ENCODE data around the gene WDR18. TPM values are rescaled to one million over a fixed set of nuclear protein-coding genes. Genes with fewer than 3 reads are reported as not detected.

WDR18 gene
- total and polyA plus RNA-seq, 2 of the 4 experiments (the other 2 are of a cell fraction) = 37.1 to 56.9 TPM

GRCh38 chr19:1040476-1041271, 56.5 kb downstream of the WDR18 start:
- peak overlapping the region; percentile 4; the same call in 1 of the 2 replicates for H3K4ac ChIP-seq (ENCODE audit: low read depth, low read length)
- DNase-seq (peak; percentile 93), ATAC-seq (ENCODE audit: low read depth) (peak; percentile 73)
- in situ Hi-C loops (cut with MboI; ENCODE audit: low sequenced_read_pairs) (no loop called here), intact Hi-C loops (cut with micrococcal nuclease) (loop anchor here (2.0 kb wide), 2 partner anchors 54 to 62 kb away; partner anchors contain the start of genes GPX4 and POLR2E), dilution Hi-C loops (cut with HindIII; ENCODE audit: low sequenced_read_pairs, unreplicated experiment) (no loop called here)
- WGBS, 2 experiments (ENCODE audit: extremely low coverage in 2 of 2, insufficient read length in 1 of 2) = 2% methylated on average over 9 of the region's 27 CpGs; no CpG with 5 or more reads in 1 of the 2 experiments
- no peak overlapping the region for H4K91ac ChIP-seq (ENCODE audit: insufficient read depth, low read depth, low read length)
- H3K27me3 ChIP-seq (ENCODE audit: control insufficient read depth, insufficient read depth, low read length) = no peaks in the 10 kb centered on the region
- H4K20me1 ChIP-seq (ENCODE audit: insufficient read depth, low read length) = peaks cover 38% of the 10 kb centered on the region
- H3K9ac ChIP-seq (ENCODE audit: low read depth, low read length) = peak overlapping the region; percentile 9
- H2BK20ac ChIP-seq (ENCODE audit: low read depth, low read length) = no peak overlapping the region
- no peak overlapping the region; the same call in 1 of the 2 replicates for H3K14ac ChIP-seq (replicated peaks; ENCODE audit: low read depth, low read length)
- BruUV-seq (replicated peaks) = no TSS peak
- H3K9me1 ChIP-seq (ENCODE audit: insufficient read depth, low read length) = no peaks in the 10 kb centered on the region
- H2AK5ac ChIP-seq (ENCODE audit: low read depth, low read length) = peak overlapping the region; percentile 11; the same call in 1 of the 2 replicates
- peak overlapping the region; percentile 44 for H3K4me3 ChIP-seq (ENCODE audit: insufficient read depth, low read depth, low read length)
- H4K5ac ChIP-seq (ENCODE audit: low read depth, low read length) = no peak overlapping the region
- H3K23ac ChIP-seq (ENCODE audit: low read depth, low read length) = 0 out of 2 replicates have a peak overlapping the region, but pooled peaks have one; percentile 39
- H3K4me1 ChIP-seq (ENCODE audit: control insufficient read depth, insufficient read depth, low read length) = peaks cover 7% of the 10 kb centered on the region; the same call in 1 of the 2 replicates
- H3K4me2 ChIP-seq (ENCODE audit: low read depth, low read length) = peak overlapping the region; percentile 77
- peak overlapping the region; percentile 90 for H2AFZ ChIP-seq (replicated peaks; ENCODE audit: low read length, poor library complexity)
- H4K8ac ChIP-seq (ENCODE audit: low read depth in 2 of 2, low read length in 2 of 2) = no peak overlapping the region; a peak in 1 of 4 replicates
- no peak overlapping the region for H3K27ac ChIP-seq (ENCODE audit: insufficient read depth, low read length)
- ChIA-PET CTCF (interaction anchor here (1.2 kb wide), 1 partner anchor 31 kb away, joined by 3 read pairs; no protein-coding TSS in a partner anchor), POLR2A (ENCODE audit: unreplicated experiment) (interaction anchor here (0.8 to 1.8 kb wide), 3 partner anchors 12 to 14 kb away, joined by 3 to 5 read pairs (median 4); partner anchors contain the start of gene CNN2)
- H2BK120ac ChIP-seq (ENCODE audit: low read depth, low read length) = no peak overlapping the region
- no peak overlapping the region for H2BK15ac ChIP-seq (ENCODE audit: low read depth, low read length)
- H3K56ac ChIP-seq (ENCODE audit: extremely low read depth, insufficient read depth, low read length) = no peak overlapping the region
- peak; percentile 55; the same call in 1 of the 2 replicates for TF ChIP-seq FOS (IDR thresholded peaks at IDR 0.05; ENCODE audit: low read depth, low read length)
- peak; percentile 24; the same call in 1 of the 2 replicates for TF ChIP-seq MAZ (IDR thresholded peaks at IDR 0.05; ENCODE audit: borderline replicate concordance, low read depth, low read length)
- TF ChIP-seq RAD21 (IDR thresholded peaks at IDR 0.05; ENCODE audit: low read length) = no peak
- peak; percentile 91 for TF ChIP-seq RCOR1 (IDR thresholded peaks at IDR 0.05; ENCODE audit: insufficient replicate concordance, low read length)
- peak; percentile 21; the same call in 1 of the 2 replicates for TF ChIP-seq MAFK (IDR thresholded peaks at IDR 0.05; ENCODE audit: low read depth, low read length)
- no peak for TF ChIP-seq BHLHE40 (IDR thresholded peaks at IDR 0.05; ENCODE audit: low read depth, low read length)
- H3K36me3 ChIP-seq (ENCODE audit: control insufficient read depth, insufficient read depth, low read length) = peaks cover 29% of the 10 kb centered on the region
- peak overlapping the region; percentile 23 for H2AK9ac ChIP-seq (replicated peaks; ENCODE audit: low read depth, low read length, poor library complexity)
- no peaks in the 10 kb centered on the region for H3K9me3 ChIP-seq (ENCODE audit: control insufficient read depth, insufficient read depth, low read length)
- peaks cover 0 to 22% of the 10 kb centered on the region in 2 experiments; a peak in 2 of 4 replicates for H3K79me1 ChIP-seq (ENCODE audit: low read depth in 1 of 2, low read length in 2 of 2)
- no peak overlapping the region for H3K18ac ChIP-seq (ENCODE audit: low read depth, low read length)
- no peak overlapping the region for H2BK5ac ChIP-seq (ENCODE audit: low read depth, low read length, poor library complexity, severe bottlenecking)
